WTC11 (cell line): ENCODE measurements around the gene CALML4. TPM values are rescaled to one million over a fixed set of nuclear protein-coding genes. Genes with fewer than 3 reads are reported as not detected.

ENCODE experiments used
- ATAC-seq: fragments of 200-7000 bp; cut with Tn5 transposase; 2 replicates; pipeline ENCODE4 v1.10.0; 2021; ENCODE audit warnings: mild to moderate bottlenecking, moderate library complexity
- CTCF ChIA-PET: fragments of 300-600 bp; sonication (Branson Sonifier 250); formaldehyde crosslinking; loops from one replicate; lab custom pipeline; 2021; ENCODE audit warnings: antibody characterized with exemption; lab: Charles Lee
- POLR2A ChIA-PET: fragments of 350-600 bp; sonication (Branson Sonifier 250); formaldehyde crosslinking; loops from one replicate; lab custom pipeline; 2021; ENCODE audit warnings: antibody characterized with exemption; lab: Charles Lee
- DNase-seq: peaks from one replicate; pipeline ENCODE4 v3.0.0; 2021; ENCODE audit warnings: low spot score
- H3K27ac Mint-ChIP-seq: 2 replicates; pipeline ENCODE4 v1.8.0; 2021; ENCODE audit warnings: mixed read lengths
- H3K27me3 Mint-ChIP-seq: 2 replicates; pipeline ENCODE4 v1.8.0; 2021; ENCODE audit warnings: low read depth, mild to moderate bottlenecking, moderate library complexity, mixed read lengths
- H3K36me3 Mint-ChIP-seq: 2 replicates; pipeline ENCODE4 v1.8.0; 2021; ENCODE audit warnings: mixed read lengths
- H3K4me1 Mint-ChIP-seq: 2 replicates; pipeline ENCODE4 v1.8.0; 2022; ENCODE audit warnings: mixed read lengths
- H3K4me3 Mint-ChIP-seq: 2 replicates; pipeline ENCODE4 v1.8.0; 2021; ENCODE audit warnings: mild to moderate bottlenecking, moderate library complexity, mixed read lengths
- H3K9me3 Mint-ChIP-seq: 2 replicates; pipeline ENCODE4 v1.8.0; 2021; ENCODE audit warnings: mixed read lengths
- AFF4 ChIP-seq: sonication (generic); formaldehyde crosslinking; IDR thresholded peaks from 2 replicates; pipeline ENCODE4 v1.8.1; 2023; ENCODE audit warnings: mild to moderate bottlenecking, missing genetic modification reagents, borderline replicate concordance
- ATF1 ChIP-seq: sonication (generic); formaldehyde crosslinking; IDR thresholded peaks from 2 replicates; pipeline ENCODE4 v1.8.1; 2023; ENCODE audit warnings: mild to moderate bottlenecking, moderate library complexity, missing genetic modification reagents
- CDX4 ChIP-seq: fragments of 250-450 bp; sonication (Bioruptor Pico); IDR thresholded peaks from 2 replicates; pipeline ENCODE4 v1.9.0; 2021; ENCODE audit warnings: moderate library complexity, mild to moderate bottlenecking, inconsistent platforms, borderline replicate concordance
- E2F4 ChIP-seq: sonication (generic); formaldehyde crosslinking; IDR thresholded peaks from 2 replicates; pipeline ENCODE4 v1.8.1; 2022; ENCODE audit warnings: low read depth, mild to moderate bottlenecking, moderate library complexity, missing genetic modification reagents, borderline replicate concordance
- ELF4 ChIP-seq: sonication (generic); formaldehyde crosslinking; IDR thresholded peaks from 2 replicates; pipeline ENCODE4 v1.8.1; 2022; ENCODE audit warnings: low read depth, mild to moderate bottlenecking, moderate library complexity, missing genetic modification reagents
- ERG ChIP-seq: fragments of 250-450 bp; sonication (Bioruptor Pico); IDR thresholded peaks from 2 replicates; pipeline ENCODE4 v1.8.0; 2021; ENCODE audit warnings: mild to moderate bottlenecking
- FOXP1 ChIP-seq: sonication (generic); formaldehyde crosslinking; IDR thresholded peaks from 2 replicates; pipeline ENCODE4 v1.8.0; 2022; ENCODE audit warnings: missing genetic modification reagents, mild to moderate bottlenecking, moderate library complexity, borderline replicate concordance
- MYBL2 ChIP-seq: sonication (generic); formaldehyde crosslinking; IDR thresholded peaks from 2 replicates; pipeline ENCODE4 v1.8.1; 2023; ENCODE audit warnings: mild to moderate bottlenecking, moderate library complexity, missing genetic modification reagents
- OVOL2 ChIP-seq: fragments of 250-450 bp; sonication (Bioruptor Pico); IDR thresholded peaks from 2 replicates; pipeline ENCODE4 v1.9.0; 2021; ENCODE audit warnings: mild to moderate bottlenecking, borderline replicate concordance
- PRRX2 ChIP-seq: fragments of 250-450 bp; sonication (Bioruptor Pico); IDR thresholded peaks from 2 replicates; pipeline ENCODE4 v1.8.0; 2021; ENCODE audit warnings: mild to moderate bottlenecking
- RELA ChIP-seq: sonication (generic); formaldehyde crosslinking; IDR thresholded peaks from 2 replicates; pipeline ENCODE4 v1.8.1; 2022; ENCODE audit warnings: missing genetic modification reagents, mild to moderate bottlenecking, borderline replicate concordance
- TCF7 ChIP-seq: sonication (generic); formaldehyde crosslinking; IDR thresholded peaks from 2 replicates; pipeline ENCODE4 v1.8.0; 2022; ENCODE audit warnings: mild to moderate bottlenecking, low read depth, missing genetic modification reagents, moderate library complexity
- TP53 ChIP-seq: sonication (generic); formaldehyde crosslinking; IDR thresholded peaks from 2 replicates; pipeline ENCODE4 v1.8.1; 2023; ENCODE audit warnings: mild to moderate bottlenecking, missing genetic modification reagents
- ZBTB21 ChIP-seq: sonication (generic); formaldehyde crosslinking; IDR thresholded peaks from 2 replicates; pipeline ENCODE4 v1.8.1; 2023; ENCODE audit warnings: mild to moderate bottlenecking, missing genetic modification reagents, borderline replicate concordance
- ZBTB43 ChIP-seq: sonication (generic); formaldehyde crosslinking; IDR thresholded peaks from 2 replicates; pipeline ENCODE4 v1.8.1; 2023; ENCODE audit warnings: mild to moderate bottlenecking, missing genetic modification reagents
- ZMAT4 ChIP-seq: fragments of 250-450 bp; sonication (Bioruptor Pico); IDR thresholded peaks from 2 replicates; pipeline ENCODE4 v1.9.0; 2021; ENCODE audit warnings: mild to moderate bottlenecking
- ZNF121 ChIP-seq: sonication (generic); formaldehyde crosslinking; IDR thresholded peaks from 2 replicates; pipeline ENCODE4 v1.8.0; 2023; ENCODE audit warnings: missing genetic modification reagents
- ZNF416 ChIP-seq: fragments of 250-450 bp; sonication (Bioruptor Pico); IDR thresholded peaks from 2 replicates; pipeline ENCODE4 v1.9.0; 2021; ENCODE audit warnings: mild to moderate bottlenecking, inconsistent platforms
- ZNF423 ChIP-seq: fragments of 250-450 bp; sonication (Bioruptor Pico); IDR thresholded peaks from 2 replicates; pipeline ENCODE4 v2.1.2; 2022; ENCODE audit warnings: mild to moderate bottlenecking, moderate library complexity
- ZNF532 ChIP-seq: fragments of 250-450 bp; sonication (Bioruptor Pico); IDR thresholded peaks from 2 replicates; pipeline ENCODE4 v1.9.0; 2021; ENCODE audit warnings: mild to moderate bottlenecking, borderline replicate concordance
- ZNF671 ChIP-seq: fragments of 250-450 bp; sonication (Bioruptor Pico); IDR thresholded peaks from 2 replicates; pipeline ENCODE4 v1.8.0; 2021; ENCODE audit warnings: mild to moderate bottlenecking
- ZSCAN18 ChIP-seq: fragments of 250-450 bp; sonication (Bioruptor Pico); IDR thresholded peaks from 2 replicates; pipeline ENCODE4 v2.1.2; 2022; ENCODE audit warnings: mild to moderate bottlenecking, moderate library complexity
- total RNA-seq: library from RNA; stranded (reverse); gene quantifications from 3 replicates; pipeline ENCODE4 v1.2.3, GENCODE V29; 2021

The CALML4 gene
- total RNA-seq, 1 experiment from 2014 or later: 9.8 TPM

- H3K9me3 Mint-ChIP-seq: no peaks in the 10 kb centered on the region
- CTCF ChIA-PET: interaction anchor here (1.0 kb wide), 1 partner anchor 22 kb away, joined by 3 read pairs; no protein-coding TSS in a partner anchor
- H3K36me3 Mint-ChIP-seq: peaks cover 41% of the 10 kb centered on the region
- no peak for DNase-seq
- H3K27me3 Mint-ChIP-seq: no peaks in the 10 kb centered on the region
- no peak overlapping the region for H3K27ac Mint-ChIP-seq
- no peak overlapping the region for H3K4me3 Mint-ChIP-seq
- ATAC-seq: no peak
- POLR2A ChIA-PET: no interaction called here
- TF ChIP-seq ZBTB21 (CRISPR knock-in tag): no peak
- TF ChIP-seq E2F4 (CRISPR knock-in tag): no peak
- TF ChIP-seq ERG (CRISPR knock-in tag): no peak
- TF ChIP-seq ZMAT4: no peak
- TF ChIP-seq ZNF423 (CRISPR knock-in tag): no peak
- no peak for TF ChIP-seq ZNF121 (CRISPR knock-in tag)
- no peak for TF ChIP-seq RELA (CRISPR knock-in tag)
- TF ChIP-seq PRRX2 (CRISPR knock-in tag): no peak
- no peak for TF ChIP-seq TP53
- no peak for TF ChIP-seq TCF7 (CRISPR knock-in tag)
- no peak for TF ChIP-seq ATF1
- no peak for TF ChIP-seq ZNF416 (CRISPR knock-in tag)
- no peak for TF ChIP-seq FOXP1 (CRISPR knock-in tag)
- TF ChIP-seq ELF4 (CRISPR knock-in tag): no peak
- TF ChIP-seq ZBTB43: no peak
- no peak for TF ChIP-seq OVOL2 (CRISPR knock-in tag)
- no peak for TF ChIP-seq MYBL2 (CRISPR knock-in tag)
- TF ChIP-seq CDX4 (CRISPR knock-in tag): no peak
- no peak for TF ChIP-seq ZSCAN18 (CRISPR knock-in tag)
- no peak for TF ChIP-seq ZNF671 (CRISPR knock-in tag)
- peaks cover 17% of the 10 kb centered on the region for H3K4me1 Mint-ChIP-seq
Observed at GRCh38 chr15:68188647-68189046, 16.5 kb downstream of the CALML4 start.

GRCh38 chr15:68187559-68187958 lies 17.6 kb downstream of the CALML4 start:
- no peak for ATAC-seq
- no peak for TF ChIP-seq AFF4 (CRISPR knock-in tag)
- TF ChIP-seq ZNF532 (CRISPR knock-in tag): no peak

More at GRCh38 chr15:68187559-68187958, 17.6 kb downstream of the CALML4 start:
- peaks cover 17% of the 10 kb centered on the region for H3K4me1 Mint-ChIP-seq
- H3K36me3 Mint-ChIP-seq: peaks cover 43% of the 10 kb centered on the region
- CTCF ChIA-PET: interaction anchor here (1.0 kb wide), 1 partner anchor 23 kb away, joined by 3 read pairs; no protein-coding TSS in a partner anchor
- peak overlapping the region; percentile 78 for H3K27ac Mint-ChIP-seq
- H3K27me3 Mint-ChIP-seq: no peaks in the 10 kb centered on the region
- H3K9me3 Mint-ChIP-seq: no peaks in the 10 kb centered on the region
- no peak for DNase-seq
- no peak overlapping the region for H3K4me3 Mint-ChIP-seq
- POLR2A ChIA-PET: no interaction called here
